SJSA1 (cell line): ENCODE data around the gene PTPRG. TPM values are rescaled to one million over a fixed set of nuclear protein-coding genes. Genes with fewer than 3 reads are reported as not detected.

Experiments
- DNase-seq, 2 experiments: peaks; one replicate each; pipeline ENCODE4 v3.0.0-alpha.2; 2015 to 2020; ENCODE audit warnings: low spot score in 2 of 2, low read depth in 1 of 2
- H3K27ac ChIP-seq: fragments of 250-450 bp; sonication (Bioruptor Pico); 2 replicates; pipeline ENCODE4 v1.5.1; 2020; ENCODE audit warnings: mild to moderate bottlenecking, moderate library complexity
- H3K27me3 ChIP-seq: fragments of 250-450 bp; sonication (Bioruptor Pico); replicated peaks from 2 replicates; pipeline ENCODE4 v1.5.1; 2020; ENCODE audit warnings: mild to moderate bottlenecking, moderate library complexity
- H3K36me3 ChIP-seq: fragments of 250-450 bp; sonication (Bioruptor Pico); 2 replicates; pipeline ENCODE4 v1.5.1; 2020; ENCODE audit warnings: mild to moderate bottlenecking
- H3K4me1 ChIP-seq: fragments of 250-450 bp; sonication (Bioruptor Pico); replicated peaks from 2 replicates; pipeline ENCODE4 v1.6.1; 2021; ENCODE audit warnings: mild to moderate bottlenecking
- H3K4me3 ChIP-seq: fragments of 250-450 bp; sonication (Bioruptor Pico); 2 replicates; pipeline ENCODE4 v1.5.1; 2020; ENCODE audit warnings: mild to moderate bottlenecking
- H3K9me3 ChIP-seq: fragments of 250-450 bp; sonication (Bioruptor Pico); replicated peaks from 2 replicates; pipeline ENCODE4 v1.5.1; 2020; ENCODE audit warnings: mild to moderate bottlenecking
- total RNA-seq: library from RNA; depleted of rRNA; stranded (reverse); fragments of >200 nt; shearing (Covaris generic); gene quantifications from 2 replicates; pipeline ENCODE4 v1.2.3, GENCODE V29; 2014

PTPRG gene
- total RNA-seq, 1 experiment from 2014 or later = 18.5 TPM

- Histone ChIP-seq H3K36me3 (no peaks in the 10 kb centered on the region), H3K27ac (no peak overlapping the region), H3K4me3 (no peak overlapping the region), H3K27me3 (no peaks in the 10 kb centered on the region), H3K9me3 (no peaks in the 10 kb centered on the region), H3K4me1 (no peaks in the 10 kb centered on the region)
- no peak for DNase-seq
These were observed 263.3 kb downstream of the PTPRG start for GRCh38 chr3:61824553-61825135.

- no peak overlapping the region for H3K4me3 ChIP-seq
- DNase-seq = no peak
These were observed 264.8 kb downstream of the PTPRG start for GRCh38 chr3:61826161-61826560.

GRCh38 chr3:61828184-61828874, 267.0 kb downstream of the PTPRG start:
- DNase-seq = no peak
- H3K27me3 ChIP-seq = no peaks in the 10 kb centered on the region
- no peak overlapping the region for H3K27ac ChIP-seq

More at GRCh38 chr3:61826161-61826560, 264.8 kb downstream of the PTPRG start:
- Histone ChIP-seq H3K4me1 (no peaks in the 10 kb centered on the region), H3K27ac (no peak overlapping the region), H3K27me3 (no peaks in the 10 kb centered on the region), H3K36me3 (no peaks in the 10 kb centered on the region), H3K9me3 (no peaks in the 10 kb centered on the region)

GRCh38 chr3:61828880-61829721, 267.7 kb downstream of the PTPRG start:
- Histone ChIP-seq H3K36me3 (no peaks in the 10 kb centered on the region), H3K4me1 (no peaks in the 10 kb centered on the region), H3K4me3 (no peak overlapping the region), H3K27me3 (no peaks in the 10 kb centered on the region), H3K27ac (no peak overlapping the region), H3K9me3 (no peaks in the 10 kb centered on the region)
- DNase-seq = no peak

More at GRCh38 chr3:61828184-61828874, 267.0 kb downstream of the PTPRG start:
- Histone ChIP-seq H3K4me3 (no peak overlapping the region), H3K9me3 (no peaks in the 10 kb centered on the region), H3K4me1 (no peaks in the 10 kb centered on the region), H3K36me3 (no peaks in the 10 kb centered on the region)

DNA sequence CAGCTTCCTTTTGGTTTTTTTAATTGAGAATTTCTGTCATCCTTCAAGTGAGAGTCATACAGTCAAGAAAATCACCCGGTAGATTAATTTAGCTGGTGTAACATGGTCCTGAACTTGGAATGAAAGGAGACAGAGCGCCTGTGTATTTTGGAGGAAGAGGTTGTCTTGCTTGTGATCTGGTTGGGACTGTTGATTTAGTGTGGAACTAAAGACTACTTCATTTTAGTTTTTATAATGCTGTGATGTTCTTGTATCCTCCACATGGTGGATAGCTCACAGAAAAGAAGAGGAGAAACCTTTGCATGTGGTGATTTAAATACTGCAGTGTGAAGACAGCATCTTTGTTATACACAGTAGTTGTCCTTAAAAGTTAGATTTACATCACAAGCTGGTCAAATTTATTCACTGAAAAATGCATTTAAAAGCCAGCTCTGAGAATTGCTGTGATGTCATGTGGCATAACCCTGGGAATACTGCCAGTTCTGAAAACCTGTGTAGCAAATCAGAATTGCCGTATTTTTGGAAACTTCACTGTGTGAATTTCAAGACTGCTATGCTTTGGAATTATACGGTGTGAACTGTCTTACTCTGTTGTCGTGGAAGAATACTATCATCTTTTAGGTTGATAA, 268.5 kb downstream of the PTPRG start:
- no peaks in the 10 kb centered on the region for H3K9me3 ChIP-seq
- no peak for DNase-seq
- H3K27ac ChIP-seq = no peak overlapping the region
- no peaks in the 10 kb centered on the region for H3K36me3 ChIP-seq
- no peak overlapping the region for H3K4me3 ChIP-seq
- no peaks in the 10 kb centered on the region for H3K27me3 ChIP-seq
- H3K4me1 ChIP-seq = no peaks in the 10 kb centered on the region

DNA sequence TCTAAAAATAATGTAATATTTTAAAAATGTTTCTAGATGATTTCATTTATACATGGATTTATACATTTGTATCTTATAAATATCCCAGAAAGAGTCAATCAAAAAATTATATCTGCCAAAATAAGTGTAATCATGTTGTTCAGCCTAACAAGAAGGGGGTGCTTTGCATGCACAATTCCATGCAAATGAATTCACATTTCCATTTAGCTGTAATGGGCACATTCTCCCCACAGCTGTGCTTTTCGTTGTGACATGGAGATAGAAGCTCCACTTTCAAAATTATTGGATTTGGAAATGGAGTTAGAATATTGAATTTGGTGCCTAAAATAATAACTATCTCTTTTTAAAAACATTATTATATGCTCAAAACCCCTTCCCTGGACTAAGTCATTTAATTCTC, 270.6 kb downstream of the PTPRG start:
- no peak overlapping the region for H3K4me3 ChIP-seq
- no peaks in the 10 kb centered on the region for H3K36me3 ChIP-seq
- no peak overlapping the region for H3K27ac ChIP-seq
- no peaks in the 10 kb centered on the region for H3K9me3 ChIP-seq
- H3K4me1 ChIP-seq = no peaks in the 10 kb centered on the region
- DNase-seq = no peak
- no peaks in the 10 kb centered on the region for H3K27me3 ChIP-seq

- no peaks in the 10 kb centered on the region for H3K4me1 ChIP-seq
- H3K36me3 ChIP-seq = no peaks in the 10 kb centered on the region
- no peaks in the 10 kb centered on the region for H3K9me3 ChIP-seq
- H3K4me3 ChIP-seq = no peak overlapping the region
- no peaks in the 10 kb centered on the region for H3K27me3 ChIP-seq
- no peak overlapping the region for H3K27ac ChIP-seq
- no peak for DNase-seq
These were observed 271.2 kb downstream of the PTPRG start for GRCh38 chr3:61832375-61833229.

DNA sequence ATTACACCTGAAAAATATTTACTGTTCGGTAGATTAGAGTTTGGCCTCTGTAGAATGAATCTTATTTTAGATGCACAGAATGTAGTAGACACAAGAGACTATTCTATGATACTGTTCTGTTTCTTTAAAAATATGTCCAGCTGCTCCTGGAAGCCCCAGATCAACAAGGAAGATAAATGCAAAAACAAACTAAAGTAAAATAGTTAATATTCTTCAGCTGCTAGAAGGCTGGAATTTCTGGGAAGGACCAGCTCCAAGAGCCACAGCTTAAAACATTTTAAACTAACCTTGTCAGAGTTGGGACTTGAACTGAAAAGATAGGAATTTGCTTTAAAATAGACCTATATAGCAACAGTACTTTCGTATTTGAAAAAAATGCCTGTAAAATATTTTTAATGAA, 277.9 kb downstream of the PTPRG start:
- no peaks in the 10 kb centered on the region for H3K36me3 ChIP-seq
- H3K27me3 ChIP-seq = no peaks in the 10 kb centered on the region
- no peak overlapping the region for H3K4me3 ChIP-seq
- no peak for DNase-seq
- H3K9me3 ChIP-seq = no peaks in the 10 kb centered on the region
- no peak overlapping the region for H3K27ac ChIP-seq
- H3K4me1 ChIP-seq = no peaks in the 10 kb centered on the region; the same call in 1 of the 2 replicates

GRCh38 chr3:61841111-61841845, 279.9 kb downstream of the PTPRG start:
- DNase-seq = no peak
- no peaks in the 10 kb centered on the region for H3K9me3 ChIP-seq
- no peaks in the 10 kb centered on the region; the same call in 1 of the 2 replicates for H3K4me1 ChIP-seq
- H3K4me3 ChIP-seq = no peak overlapping the region
- H3K27ac ChIP-seq = no peak overlapping the region
- H3K27me3 ChIP-seq = no peaks in the 10 kb centered on the region
- H3K36me3 ChIP-seq = no peaks in the 10 kb centered on the region

- H3K27ac ChIP-seq = no peak overlapping the region
- no peaks in the 10 kb centered on the region for H3K36me3 ChIP-seq
- H3K4me3 ChIP-seq = no peak overlapping the region
- no peak for DNase-seq
- H3K9me3 ChIP-seq = no peaks in the 10 kb centered on the region
- no peaks in the 10 kb centered on the region; the same call in 1 of the 2 replicates for H3K4me1 ChIP-seq
- no peaks in the 10 kb centered on the region for H3K27me3 ChIP-seq
These were observed 280.6 kb downstream of the PTPRG start for GRCh38 chr3:61841988-61842387.

- Histone ChIP-seq H3K4me1 (peaks cover 5% of the 10 kb centered on the region; the same call in 1 of the 2 replicates), H3K36me3 (no peaks in the 10 kb centered on the region), H3K4me3 (no peak overlapping the region), H3K27ac (no peak overlapping the region), H3K9me3 (no peaks in the 10 kb centered on the region), H3K27me3 (no peaks in the 10 kb centered on the region)
- DNase-seq = no peak
These were observed 283.0 kb downstream of the PTPRG start for GRCh38 chr3:61844346-61844745.

- Histone ChIP-seq H3K27ac (no peak overlapping the region), H3K36me3 (no peaks in the 10 kb centered on the region), H3K4me1 (peaks cover 5% of the 10 kb centered on the region; the same call in 1 of the 2 replicates), H3K9me3 (no peaks in the 10 kb centered on the region), H3K27me3 (no peaks in the 10 kb centered on the region), H3K4me3 (no peak overlapping the region)
- DNase-seq = no peak
These were observed 285.1 kb downstream of the PTPRG start for GRCh38 chr3:61846488-61846887.
